Umbilical cord (tissue), 1 donor: ENCODE data around the gene PEA15. TPM values are rescaled to one million over a fixed set of nuclear protein-coding genes. Genes with fewer than 3 reads are reported as not detected.

Experiments
- total RNA-seq: library from RNA; depleted of rRNA; stranded (reverse); fragments of >200 nt; gene quantifications from one replicate; pipeline ENCODE4 v1.2.3, GENCODE V29; 2014; ENCODE audit warnings: low replicate concordance; ENCODE audit not compliant: insufficient read depth

The PEA15 gene
- total RNA-seq, 1 donor from 2014 or later, result 55.6 TPM

Other genes starting within 250 kb of the PEA15 start
- gene PIGM, start 173.4 kb upstream of the PEA15 start, total RNA-seq, result 7.9 TPM
- gene KCNJ10, start 135.2 kb upstream of the PEA15 start, total RNA-seq, result 4.6 TPM
- gene KCNJ9, start 123.8 kb upstream of the PEA15 start, total RNA-seq, result not detected
- 8.2 TPM for gene IGSF8, start 106.8 kb upstream of the PEA15 start, total RNA-seq
- gene ATP1A2, start 89.6 kb upstream of the PEA15 start, total RNA-seq, result 11.1 TPM
- gene ATP1A4, start 53.8 kb upstream of the PEA15 start, total RNA-seq, result 0.96 TPM
- not detected for gene CASQ1, start 14.8 kb upstream of the PEA15 start, total RNA-seq
- 109 TPM for gene DCAF8, start 57.2 kb downstream of the PEA15 start, total RNA-seq
- gene PEX19, start 79.7 kb downstream of the PEA15 start, total RNA-seq, result 31.8 TPM
- gene COPA, start 137.9 kb downstream of the PEA15 start, total RNA-seq, result 150 TPM
- 41.2 TPM for gene NCSTN, start 138.0 kb downstream of the PEA15 start, total RNA-seq
- 2.6 TPM for gene NHLH1, start 161.7 kb downstream of the PEA15 start, total RNA-seq
- 1.9 TPM for gene VANGL2, start 195.2 kb downstream of the PEA15 start, total RNA-seq